ENCODE measurements around the gene ATP10D. TPM values are rescaled to one million over a fixed set of nuclear protein-coding genes. Genes with fewer than 3 reads are reported as not detected.
"Not testable (repeated sequence)": the region's sequence is repeated elsewhere in the genome, so short reads cannot be mapped to it uniquely, and the experiment has no call there.

ATP10D gene
- total RNA-seq, 4 donors from 2014 or later: 13.5 to 28.2 (median 18.0) TPM

GRCh38 chr4:47526281-47526680, 41.2 kb downstream of the ATP10D start:
- H3K27ac ChIP-seq: peak overlapping the region in 2 of 4 donors; percentile 65 to 76
- peaks cover 0 to 13% (median 1%) of the 10 kb centered on the region in 4 donors for H3K9me3 ChIP-seq
- H3K4me1 ChIP-seq: peaks cover 0 to 19% (median 0%) of the 10 kb centered on the region in 4 donors
- peaks cover 0 to 57% (median 0%) of the 10 kb centered on the region in 3 donors for H3K36me3 ChIP-seq
- H3K27me3 ChIP-seq: no peaks in the 10 kb centered on the region
- DNase-seq (ENCODE audit: low spot score in 2 of 2): no peak
- TF ChIP-seq POLR2A (IDR thresholded peaks at IDR 0.05) (no peak), EP300 (IDR thresholded peaks at IDR 0.05) (no peak), CTCF (IDR thresholded peaks at IDR 0.05) (no peak)
- no peak overlapping the region for H3K4me3 ChIP-seq

GRCh38 chr4:47528646-47529045, 43.6 kb downstream of the ATP10D start:
- H3K9me3 ChIP-seq: peaks cover 0 to 13% (median 1%) of the 10 kb centered on the region in 4 donors

GRCh38 chr4:47530801-47531200, 45.7 kb downstream of the ATP10D start:
- H3K27ac ChIP-seq: peak overlapping the region in 1 of 4 donors; percentile 56
- WGBS, 2 donors: 96 to 100% methylated on average over 1 of the region's 1 CpG
- H3K27me3 ChIP-seq: no peaks in the 10 kb centered on the region

More at GRCh38 chr4:47528646-47529045, 43.6 kb downstream of the ATP10D start:
- not testable (repeated sequence) for H3K4me3 ChIP-seq; DNase-seq (ENCODE audit: low spot score in 2 of 2); H3K27ac ChIP-seq; H3K27me3 ChIP-seq
- Histone ChIP-seq H3K4me1 (peaks cover 0 to 30% (median 2%) of the 10 kb centered on the region in 4 donors), H3K36me3 (peaks cover 0 to 43% (median 0%) of the 10 kb centered on the region in 3 donors)
- WGBS, 2 donors: 80 to 82% methylated on average over 3 of the region's 3 CpGs

GRCh38 chr4:47531241-47531953, 46.3 kb downstream of the ATP10D start:
- Histone ChIP-seq H3K36me3 (peaks cover 0 to 57% (median 0%) of the 10 kb centered on the region in 3 donors), H3K27me3 (no peaks in the 10 kb centered on the region), H3K4me3 (no peak overlapping the region), H3K9me3 (peaks cover 0 to 13% (median 1%) of the 10 kb centered on the region in 4 donors), H3K27ac (peak overlapping the region in 2 of 4 donors; percentile 27 to 56), H3K4me1 (peaks cover 0 to 19% (median 2%) of the 10 kb centered on the region in 4 donors)
- WGBS, 2 donors: 70 to 71% methylated on average over 2 of the region's 2 CpGs
- no peak for DNase-seq (ENCODE audit: low spot score in 2 of 2)
- TF ChIP-seq CTCF (IDR thresholded peaks at IDR 0.05): no peak
- no peak for TF ChIP-seq POLR2A (IDR thresholded peaks at IDR 0.05)
- TF ChIP-seq EP300 (IDR thresholded peaks at IDR 0.05): no peak

More at GRCh38 chr4:47530801-47531200, 45.7 kb downstream of the ATP10D start:
- Histone ChIP-seq H3K9me3 (peaks cover 0 to 13% (median 1%) of the 10 kb centered on the region in 4 donors), H3K4me1 (peaks cover 0 to 21% (median 2%) of the 10 kb centered on the region in 4 donors), H3K36me3 (peaks cover 0 to 55% (median 0%) of the 10 kb centered on the region in 3 donors), H3K4me3 (no peak overlapping the region)
- DNase-seq (ENCODE audit: low spot score in 2 of 2): no peak
- TF ChIP-seq CTCF (IDR thresholded peaks at IDR 0.05) (no peak), EP300 (IDR thresholded peaks at IDR 0.05) (no peak), POLR2A (IDR thresholded peaks at IDR 0.05) (no peak)

- no peak for DNase-seq (ENCODE audit: low spot score in 2 of 2)
- Histone ChIP-seq H3K27ac (peak overlapping the region in 2 of 4 donors; percentile 27 to 56), H3K36me3 (peaks cover 0 to 57% (median 0%) of the 10 kb centered on the region in 3 donors), H3K4me1 (peaks cover 0 to 19% (median 2%) of the 10 kb centered on the region in 4 donors), H3K9me3 (peaks cover 0 to 13% (median 1%) of the 10 kb centered on the region in 4 donors), H3K4me3 (no peak overlapping the region), H3K27me3 (no peaks in the 10 kb centered on the region)
- TF ChIP-seq CTCF (IDR thresholded peaks at IDR 0.05) (no peak), POLR2A (IDR thresholded peaks at IDR 0.05) (no peak), EP300 (IDR thresholded peaks at IDR 0.05) (no peak)
- WGBS, 2 donors: 71 to 76% methylated on average over 2 of the region's 2 CpGs
Measured at GRCh38 chr4:47531954-47532321, 46.9 kb downstream of the ATP10D start.

All from tibial nerve (tissue), 4 donors.